HS-27A (cell line): ENCODE results near the gene DCDC1.

Experiments
- DNase-seq: peaks from one replicate; pipeline ENCODE4 v3.0.0-alpha.2; 2012; ENCODE audit warnings: low read depth, missing footprints

Gene DCDC1

GRCh38 chr11:31106968-31107576 lies 262.5 kb downstream of the DCDC1 start:
- peak; percentile 7 for DNase-seq

GRCh38 chr11:31106326-31106725 lies 263.2 kb downstream of the DCDC1 start:
- no peak for DNase-seq

GRCh38 chr11:31102875-31103274 lies 266.7 kb downstream of the DCDC1 start:
- DNase-seq: no peak

- DNase-seq: no peak
Observed at GRCh38 chr11:31102316-31102715, 267.2 kb downstream of the DCDC1 start.

GRCh38 chr11:31096191-31096805 lies 273.2 kb downstream of the DCDC1 start:
- DNase-seq: no peak

- no peak for DNase-seq
Observed at GRCh38 chr11:31092638-31093037, 276.9 kb downstream of the DCDC1 start.

GRCh38 chr11:31089117-31089516 lies 280.4 kb downstream of the DCDC1 start:
- no peak for DNase-seq

- no peak for DNase-seq
Observed at GRCh38 chr11:31069447-31070205, 299.9 kb downstream of the DCDC1 start.

- DNase-seq: no peak
Observed at GRCh38 chr11:31060880-31061279, 308.7 kb downstream of the DCDC1 start.

GRCh38 chr11:31059529-31059928 lies 310.0 kb downstream of the DCDC1 start:
- no peak for DNase-seq

GRCh38 chr11:31050061-31050765 lies 319.3 kb downstream of the DCDC1 start:
- no peak for DNase-seq

GRCh38 chr11:31045335-31045734 lies 324.2 kb downstream of the DCDC1 start:
- no peak for DNase-seq

- DNase-seq: no peak
Observed at GRCh38 chr11:31030138-31030792, 339.3 kb downstream of the DCDC1 start.

GRCh38 chr11:31026315-31026714 lies 343.2 kb downstream of the DCDC1 start:
- no peak for DNase-seq

GRCh38 chr11:31022080-31022479 lies 347.5 kb downstream of the DCDC1 start:
- DNase-seq: no peak

GRCh38 chr11:31019786-31020185 lies 349.8 kb downstream of the DCDC1 start:
- DNase-seq: no peak

- DNase-seq: no peak
Observed at GRCh38 chr11:31005202-31005601, 364.3 kb downstream of the DCDC1 start.

GRCh38 chr11:31001427-31001826 lies 368.1 kb downstream of the DCDC1 start:
- DNase-seq: no peak

- DNase-seq: no peak
Observed at GRCh38 chr11:31000381-31000780, 369.2 kb downstream of the DCDC1 start.

GRCh38 chr11:30992513-30992849 lies 377.1 kb downstream of the DCDC1 start:
- no peak for DNase-seq

- no peak for DNase-seq
Observed at GRCh38 chr11:30991802-30992512, 377.6 kb downstream of the DCDC1 start.

GRCh38 chr11:30991376-30991775 lies 378.2 kb downstream of the DCDC1 start:
- DNase-seq: no peak
